HG03439 (cell line): ENCODE data around the gene FRMD4B.

Experiments
- ATAC-seq: cut with Tn5 transposase; IDR thresholded peaks from one replicate; pipeline ENCODE4 v1.9.1; 2021; ENCODE audit warnings: mild to moderate bottlenecking, moderate library complexity; ENCODE audit not compliant: unreplicated experiment

FRMD4B gene

GRCh38 chr3:69406163-69406562, 20.3 kb upstream of the FRMD4B start:
- ATAC-seq: no peak

GRCh38 chr3:69405067-69405466, 19.2 kb upstream of the FRMD4B start:
- ATAC-seq: no peak

- ATAC-seq: no peak
Measured at GRCh38 chr3:69403454-69403853, 17.6 kb upstream of the FRMD4B start.

- no peak for ATAC-seq
Measured at GRCh38 chr3:69400683-69401082, 14.8 kb upstream of the FRMD4B start.

GRCh38 chr3:69392850-69393249, 7.0 kb upstream of the FRMD4B start:
- no peak for ATAC-seq

- ATAC-seq: no peak
Measured at GRCh38 chr3:69392415-69392814, 6.5 kb upstream of the FRMD4B start.

- ATAC-seq: no peak
Measured at GRCh38 chr3:69391554-69391953, 5.7 kb upstream of the FRMD4B start.

- ATAC-seq: no peak
Measured at GRCh38 chr3:69390771-69391170, 4.9 kb upstream of the FRMD4B start.

GRCh38 chr3:69389520-69390248, 3.8 kb upstream of the FRMD4B start:
- no peak for ATAC-seq

- no peak for ATAC-seq
Measured at GRCh38 chr3:69388241-69388640, 2.4 kb upstream of the FRMD4B start.

- ATAC-seq: no peak
Measured at GRCh38 chr3:69386556-69387385, 883 bp upstream of the FRMD4B start.

GRCh38 chr3:69385123-69385722, 665 bp downstream of the FRMD4B start:
- ATAC-seq: no peak

- no peak for ATAC-seq
Measured at GRCh38 chr3:69384326-69384725, 1.6 kb downstream of the FRMD4B start.

- ATAC-seq: no peak
Measured at GRCh38 chr3:69379661-69380060, 6.2 kb downstream of the FRMD4B start.

- no peak for ATAC-seq
Measured at GRCh38 chr3:69378112-69378802, 7.6 kb downstream of the FRMD4B start.

- no peak for ATAC-seq
Measured at GRCh38 chr3:69377262-69377661, 8.6 kb downstream of the FRMD4B start.

- ATAC-seq: no peak
Measured at GRCh38 chr3:69376731-69377130, 9.2 kb downstream of the FRMD4B start.

- no peak for ATAC-seq
Measured at GRCh38 chr3:69371816-69372215, 14.1 kb downstream of the FRMD4B start.

- ATAC-seq: no peak
Measured at GRCh38 chr3:69370901-69371301, 15.0 kb downstream of the FRMD4B start.

GRCh38 chr3:69370156-69370883, 15.6 kb downstream of the FRMD4B start:
- ATAC-seq: no peak
